Cardiac muscle cell (in vitro differentiated cells and primary cell): ENCODE data around the gene ERRFI1. TPM values are rescaled to one million over a fixed set of nuclear protein-coding genes. Genes with fewer than 3 reads are reported as not detected.

ENCODE experiments used
- DNase-seq, 2 donors: peaks; one replicate each; pipeline versions ENCODE4 v3.0.0 to v3.0.0-alpha.2; 2010 to 2017; ENCODE audit warnings: low read depth in 1 of 2, low spot score in 1 of 2
- H3K27ac ChIP-seq: fragments of 200-600 bp; sonication (generic); 2 replicates; pipeline ENCODE4 v1.5.1; 2016
- H3K27me3 ChIP-seq: fragments of 200-600 bp; sonication (generic); 2 replicates; pipeline ENCODE4 v1.6.0; 2016; ENCODE audit warnings: control low read depth
- H3K36me3 ChIP-seq: fragments of 200-600 bp; sonication (generic); 2 replicates; pipeline ENCODE4 v1.5.1; 2016; ENCODE audit warnings: control low read depth
- H3K4me1 ChIP-seq: fragments of 200-600 bp; sonication (generic); 2 replicates; pipeline ENCODE4 v1.8.1; 2017; ENCODE audit warnings: low read depth, mild to moderate bottlenecking, mixed run types
- H3K4me3 ChIP-seq: fragments of 200-600 bp; sonication (generic); 2 replicates; pipeline ENCODE4 v1.5.1; 2016; ENCODE audit warnings: mild to moderate bottlenecking
- H3K9me3 ChIP-seq: fragments of 200-600 bp; sonication (generic); 2 replicates; pipeline ENCODE4 v1.5.1; 2017; ENCODE audit warnings: low read depth, mild to moderate bottlenecking, control low read depth
- polyA plus RNA-seq: library from polyadenylated mRNA; unstranded; fragments of >200 nt; fragmentation: Nextera tagmentation; extraction: Ambion mirVana; gene quantifications from 2 replicates; pipeline ENCODE4 v1.2.1, GENCODE V29; 2016
- total RNA-seq: library from RNA; depleted of rRNA; stranded (reverse); fragments of >200 nt; gene quantifications from 2 replicates; pipeline ENCODE4 v1.2.3, GENCODE V29; 2016
- TF ChIP-seq, protein P1 (sequence below): IDR thresholded peaks from 2 replicates; pipeline ENCODE4 v1.5.1; 2012; ENCODE audit warnings: low read depth, mild to moderate bottlenecking, low read length

ERRFI1 gene
- total and polyA plus RNA-seq, 2 experiments from 2014 or later, result 8.3 to 9.7 TPM

DNA sequence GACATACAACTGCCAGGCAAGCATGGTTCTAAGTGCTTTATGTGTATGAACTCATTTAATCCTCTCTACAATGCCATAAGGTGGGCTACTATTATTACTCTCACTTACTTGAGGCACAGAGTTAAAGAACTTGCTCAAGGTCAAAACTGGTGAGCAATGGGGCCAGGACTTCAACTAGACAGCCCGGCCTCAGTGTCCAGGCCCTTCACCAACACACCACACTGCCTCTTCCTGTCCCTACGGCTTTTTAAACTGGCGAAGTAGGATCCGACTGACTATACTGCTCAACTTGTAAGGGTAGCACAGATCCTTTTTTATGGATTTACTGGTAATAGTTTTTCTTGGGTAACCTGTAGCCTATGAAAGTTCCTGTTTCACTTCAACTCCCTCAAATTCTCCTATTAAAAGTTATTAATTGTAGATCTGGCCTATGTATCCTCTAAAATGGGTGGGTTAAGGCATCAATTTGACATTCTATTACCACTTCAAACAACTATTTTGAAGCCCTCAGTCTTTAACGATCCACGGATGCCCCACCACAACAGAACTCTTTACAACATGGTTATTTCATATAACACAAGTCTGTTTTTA lies 4.3 kb downstream of the ERRFI1 start:
- peak in 1 of 2 donors; percentile 37 for DNase-seq
- no peak overlapping the region for H3K4me3 ChIP-seq

GRCh38 chr1:8020032-8020431 lies 6.1 kb downstream of the ERRFI1 start:
- Histone ChIP-seq H3K36me3 (no peaks in the 10 kb centered on the region), H3K27me3 (no peaks in the 10 kb centered on the region), H3K27ac (no peak overlapping the region), H3K4me3 (no peak overlapping the region), H3K9me3 (no peaks in the 10 kb centered on the region), H3K4me1 (peaks cover 10% of the 10 kb centered on the region)
- TF ChIP-seq, protein P1, sequence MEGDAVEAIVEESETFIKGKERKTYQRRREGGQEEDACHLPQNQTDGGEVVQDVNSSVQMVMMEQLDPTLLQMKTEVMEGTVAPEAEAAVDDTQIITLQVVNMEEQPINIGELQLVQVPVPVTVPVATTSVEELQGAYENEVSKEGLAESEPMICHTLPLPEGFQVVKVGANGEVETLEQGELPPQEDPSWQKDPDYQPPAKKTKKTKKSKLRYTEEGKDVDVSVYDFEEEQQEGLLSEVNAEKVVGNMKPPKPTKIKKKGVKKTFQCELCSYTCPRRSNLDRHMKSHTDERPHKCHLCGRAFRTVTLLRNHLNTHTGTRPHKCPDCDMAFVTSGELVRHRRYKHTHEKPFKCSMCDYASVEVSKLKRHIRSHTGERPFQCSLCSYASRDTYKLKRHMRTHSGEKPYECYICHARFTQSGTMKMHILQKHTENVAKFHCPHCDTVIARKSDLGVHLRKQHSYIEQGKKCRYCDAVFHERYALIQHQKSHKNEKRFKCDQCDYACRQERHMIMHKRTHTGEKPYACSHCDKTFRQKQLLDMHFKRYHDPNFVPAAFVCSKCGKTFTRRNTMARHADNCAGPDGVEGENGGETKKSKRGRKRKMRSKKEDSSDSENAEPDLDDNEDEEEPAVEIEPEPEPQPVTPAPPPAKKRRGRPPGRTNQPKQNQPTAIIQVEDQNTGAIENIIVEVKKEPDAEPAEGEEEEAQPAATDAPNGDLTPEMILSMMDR, result no peak
- DNase-seq, result peak in 1 of 2 donors; percentile 61

More for the DNA sequence above, 4.3 kb downstream of the ERRFI1 start:
- no peak overlapping the region for H3K27ac ChIP-seq
- peaks cover 10% of the 10 kb centered on the region for H3K4me1 ChIP-seq
- H3K27me3 ChIP-seq, result no peaks in the 10 kb centered on the region
- H3K36me3 ChIP-seq, result no peaks in the 10 kb centered on the region
- no peaks in the 10 kb centered on the region for H3K9me3 ChIP-seq
- TF ChIP-seq, protein P1, result no peak

DNA sequence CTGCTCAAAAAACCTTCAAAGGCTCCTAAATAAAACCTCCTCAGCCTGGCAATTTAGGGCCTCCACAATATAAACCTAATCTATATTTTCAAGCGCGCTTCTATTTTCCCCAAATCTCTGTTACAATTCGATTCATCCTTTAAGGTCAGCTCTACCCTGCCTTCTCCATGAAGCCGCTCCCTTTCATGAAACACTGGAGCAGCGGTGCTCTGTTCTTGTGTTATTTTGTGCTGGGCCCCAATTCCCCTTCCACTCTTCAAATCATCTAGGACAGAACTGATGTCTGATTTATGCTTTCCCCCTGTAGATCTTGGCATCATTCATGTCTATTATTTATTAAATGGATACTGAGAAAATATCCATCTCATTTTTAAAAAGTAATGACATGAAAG lies 6.9 kb downstream of the ERRFI1 start:
- Histone ChIP-seq H3K36me3 (peaks cover 6% of the 10 kb centered on the region), H3K27me3 (no peaks in the 10 kb centered on the region), H3K4me3 (no peak overlapping the region), H3K9me3 (no peaks in the 10 kb centered on the region), H3K27ac (no peak overlapping the region), H3K4me1 (peaks cover 10% of the 10 kb centered on the region)
- TF ChIP-seq, protein P1, result no peak
- no peak for DNase-seq

GRCh38 chr1:8018492-8019228 lies 7.4 kb downstream of the ERRFI1 start:
- TF ChIP-seq, protein P1, result no peak
- peak in 1 of 2 donors; percentile 27 for DNase-seq
- peaks cover 10% of the 10 kb centered on the region for H3K4me1 ChIP-seq
- H3K4me3 ChIP-seq, result no peak overlapping the region
- no peaks in the 10 kb centered on the region for H3K9me3 ChIP-seq
- no peak overlapping the region for H3K27ac ChIP-seq
- H3K36me3 ChIP-seq, result peaks cover 9% of the 10 kb centered on the region
- no peaks in the 10 kb centered on the region for H3K27me3 ChIP-seq

DNA sequence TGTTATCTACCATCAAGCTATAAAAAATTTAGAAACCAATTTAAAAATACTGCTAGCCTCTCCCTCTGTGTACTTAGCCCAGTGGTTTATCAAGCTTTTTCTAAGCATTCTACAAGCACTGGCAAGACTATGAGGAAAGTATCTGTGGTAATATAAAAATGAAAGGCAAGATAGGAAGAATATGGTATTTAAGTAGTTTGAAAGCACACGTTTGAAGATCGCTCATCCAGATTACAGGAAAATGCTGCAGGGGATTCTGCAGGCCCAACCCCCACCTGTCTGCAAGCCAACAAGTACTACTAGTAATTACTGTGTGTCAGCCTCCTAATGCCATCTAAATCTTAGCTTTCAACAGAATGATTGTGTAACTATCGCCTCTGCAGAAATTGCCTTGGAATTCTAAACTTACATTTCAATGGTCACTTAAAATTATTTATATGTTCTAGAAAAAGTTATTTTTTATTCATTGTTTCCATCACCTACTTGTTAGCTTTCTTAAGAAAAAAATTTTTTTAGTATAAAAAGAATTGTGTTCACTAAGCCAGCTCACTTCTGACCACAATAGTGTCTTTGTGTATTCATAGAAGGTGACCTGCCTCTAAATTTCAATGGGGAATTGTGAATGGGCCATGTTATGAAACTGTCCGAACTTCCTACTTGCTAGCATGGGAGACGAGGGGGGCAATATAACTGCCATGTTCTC lies 8.5 kb downstream of the ERRFI1 start:
- Histone ChIP-seq H3K4me1 (peaks cover 10% of the 10 kb centered on the region), H3K4me3 (no peak overlapping the region), H3K27me3 (no peaks in the 10 kb centered on the region), H3K9me3 (no peaks in the 10 kb centered on the region), H3K27ac (no peak overlapping the region), H3K36me3 (peaks cover 9% of the 10 kb centered on the region)
- peak; percentile 14 to 64 for DNase-seq
- TF ChIP-seq, protein P1, result no peak
